ENCODE data around the gene IL1RAPL2.

DNA sequence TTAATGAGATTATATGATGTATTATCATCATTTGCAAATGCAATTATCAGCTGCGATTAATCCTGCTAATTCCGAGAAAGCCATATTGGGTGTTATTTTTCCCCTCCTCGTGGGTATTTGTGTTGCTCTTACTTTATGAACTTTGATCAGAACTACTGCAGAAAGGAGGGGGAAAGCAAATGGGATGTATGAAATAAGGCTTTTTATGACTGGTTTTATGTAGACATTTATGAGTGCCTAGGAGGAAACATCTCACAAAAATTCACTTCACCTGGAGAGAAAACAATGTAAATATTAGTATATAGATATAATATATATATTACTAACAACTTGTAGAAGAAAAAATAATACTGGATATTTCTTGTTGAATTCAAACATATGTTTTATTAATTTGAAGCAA lies 440.1 kb downstream of the IL1RAPL2 start:
- TF ChIP-seq POLR2A (IDR thresholded peaks at IDR 0.05; ENCODE audit: low read depth, low read length) (no peak), RFX5 (IDR thresholded peaks at IDR 0.05; ENCODE audit: low read depth, low read length) (no peak), RAD21 (IDR thresholded peaks at IDR 0.05; ENCODE audit: low read length) (no peak), MAZ (IDR thresholded peaks at IDR 0.05; ENCODE audit: borderline replicate concordance, low read depth, low read length) (no peak), FOS (IDR thresholded peaks at IDR 0.05; ENCODE audit: low read depth, low read length) (no peak), CEBPB (IDR thresholded peaks at IDR 0.05; ENCODE audit: low read depth, low read length) (no peak), NFE2L2 (IDR thresholded peaks at IDR 0.05; ENCODE audit: low read depth, low read length) (no peak), CHD1 (IDR thresholded peaks at IDR 0.05; ENCODE audit: low read depth, low read length) (no peak), MXI1 (IDR thresholded peaks at IDR 0.05; ENCODE audit: borderline replicate concordance, low read depth, low read length) (no peak)
- TF ChIP-seq, protein P1, sequence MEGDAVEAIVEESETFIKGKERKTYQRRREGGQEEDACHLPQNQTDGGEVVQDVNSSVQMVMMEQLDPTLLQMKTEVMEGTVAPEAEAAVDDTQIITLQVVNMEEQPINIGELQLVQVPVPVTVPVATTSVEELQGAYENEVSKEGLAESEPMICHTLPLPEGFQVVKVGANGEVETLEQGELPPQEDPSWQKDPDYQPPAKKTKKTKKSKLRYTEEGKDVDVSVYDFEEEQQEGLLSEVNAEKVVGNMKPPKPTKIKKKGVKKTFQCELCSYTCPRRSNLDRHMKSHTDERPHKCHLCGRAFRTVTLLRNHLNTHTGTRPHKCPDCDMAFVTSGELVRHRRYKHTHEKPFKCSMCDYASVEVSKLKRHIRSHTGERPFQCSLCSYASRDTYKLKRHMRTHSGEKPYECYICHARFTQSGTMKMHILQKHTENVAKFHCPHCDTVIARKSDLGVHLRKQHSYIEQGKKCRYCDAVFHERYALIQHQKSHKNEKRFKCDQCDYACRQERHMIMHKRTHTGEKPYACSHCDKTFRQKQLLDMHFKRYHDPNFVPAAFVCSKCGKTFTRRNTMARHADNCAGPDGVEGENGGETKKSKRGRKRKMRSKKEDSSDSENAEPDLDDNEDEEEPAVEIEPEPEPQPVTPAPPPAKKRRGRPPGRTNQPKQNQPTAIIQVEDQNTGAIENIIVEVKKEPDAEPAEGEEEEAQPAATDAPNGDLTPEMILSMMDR (conservative IDR thresholded peaks at IDR 0.05; ENCODE audit: low read depth, low read length), result no peak
- TF ChIP-seq, protein P2, sequence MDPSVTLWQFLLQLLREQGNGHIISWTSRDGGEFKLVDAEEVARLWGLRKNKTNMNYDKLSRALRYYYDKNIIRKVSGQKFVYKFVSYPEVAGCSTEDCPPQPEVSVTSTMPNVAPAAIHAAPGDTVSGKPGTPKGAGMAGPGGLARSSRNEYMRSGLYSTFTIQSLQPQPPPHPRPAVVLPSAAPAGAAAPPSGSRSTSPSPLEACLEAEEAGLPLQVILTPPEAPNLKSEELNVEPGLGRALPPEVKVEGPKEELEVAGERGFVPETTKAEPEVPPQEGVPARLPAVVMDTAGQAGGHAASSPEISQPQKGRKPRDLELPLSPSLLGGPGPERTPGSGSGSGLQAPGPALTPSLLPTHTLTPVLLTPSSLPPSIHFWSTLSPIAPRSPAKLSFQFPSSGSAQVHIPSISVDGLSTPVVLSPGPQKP (IDR thresholded peaks at IDR 0.05; ENCODE audit: borderline replicate concordance, low read depth, low read length), result no peak
- TF ChIP-seq, protein P3, sequence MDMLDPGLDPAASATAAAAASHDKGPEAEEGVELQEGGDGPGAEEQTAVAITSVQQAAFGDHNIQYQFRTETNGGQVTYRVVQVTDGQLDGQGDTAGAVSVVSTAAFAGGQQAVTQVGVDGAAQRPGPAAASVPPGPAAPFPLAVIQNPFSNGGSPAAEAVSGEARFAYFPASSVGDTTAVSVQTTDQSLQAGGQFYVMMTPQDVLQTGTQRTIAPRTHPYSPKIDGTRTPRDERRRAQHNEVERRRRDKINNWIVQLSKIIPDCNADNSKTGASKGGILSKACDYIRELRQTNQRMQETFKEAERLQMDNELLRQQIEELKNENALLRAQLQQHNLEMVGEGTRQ (IDR thresholded peaks at IDR 0.05; ENCODE audit: low read depth, low read length), result no peak
